CD14-positive monocyte (primary cell): ENCODE measurements around the gene GNG5. TPM values are rescaled to one million over a fixed set of nuclear protein-coding genes. Genes with fewer than 3 reads are reported as not detected.

ENCODE experiments used
- DNase-seq, 3 donors: peaks; one replicate each; pipeline ENCODE4 v3.0.0-alpha.2; 2011 to 2022
- H2AFZ ChIP-seq: 2 replicates; pipeline ENCODE4 v1.6.0; 2012; ENCODE audit warnings: mild to moderate bottlenecking, low read depth, low read length, inconsistent platforms; ENCODE audit not compliant: insufficient read depth, poor library complexity, severe bottlenecking
- H3K27ac ChIP-seq, 2 donors: 1 replicate in 1 of 2; 2 replicates in 1 of 2; pipeline ENCODE4 v1.5.1; 2012 to 2013; ENCODE audit warnings: low read length in 2 of 2, control low read depth in 1 of 2, inconsistent platforms in 1 of 2, low read depth in 1 of 2, mild to moderate bottlenecking in 1 of 2
- H3K27me3 ChIP-seq, 2 donors: one replicate each; pipeline versions ENCODE4 v1.6.0 to v1.6.1; 2011 to 2013; ENCODE audit warnings: low read length in 2 of 2; ENCODE audit not compliant: control insufficient read depth in 2 of 2, insufficient read depth in 2 of 2
- H3K36me3 ChIP-seq, 2 donors: replicated peaks in 1 of 2; 1 replicate in 1 of 2; 2 replicates in 1 of 2; pipeline versions ENCODE4 v1.5.1 to v1.6.1; 2012 to 2013; ENCODE audit warnings: low read length in 2 of 2, control low read depth in 1 of 2, inconsistent platforms in 1 of 2, mild to moderate bottlenecking in 1 of 2; ENCODE audit not compliant: insufficient read depth in 2 of 2, control insufficient read depth in 1 of 2
- H3K4me1 ChIP-seq, 2 donors: 1 replicate in 1 of 2; 2 replicates in 1 of 2; pipeline versions ENCODE4 v1.5.1 to v1.6.1; 2012 to 2013; ENCODE audit warnings: low read length in 2 of 2, control low read depth in 1 of 2, inconsistent platforms in 1 of 2, mild to moderate bottlenecking in 1 of 2, moderate library complexity in 1 of 2; ENCODE audit not compliant: insufficient read depth in 2 of 2, control insufficient read depth in 1 of 2
- H3K4me2 ChIP-seq: replicated peaks from 2 replicates; pipeline ENCODE3; 2012; ENCODE audit warnings: low read length, moderate library complexity, mild to moderate bottlenecking; ENCODE audit not compliant: poor library complexity, severe bottlenecking; ENCODE audit errors: extremely low read depth
- H3K4me3 ChIP-seq, 3 experiments: fragments of 200-600 bp in 1 of 3; sonication (generic) in 1 of 3; replicated peaks in 1 of 3; 1 replicate in 2 of 3; 2 replicates in 1 of 3; pipeline ENCODE4 v1.5.1; 2011 to 2013; ENCODE audit warnings: low read length in 3 of 3, mild to moderate bottlenecking in 3 of 3, control low read depth in 2 of 3, low read depth in 2 of 3, inconsistent platforms in 1 of 3, moderate library complexity in 1 of 3
- H3K79me2 ChIP-seq: 2 replicates; pipeline ENCODE4 v1.6.0; 2012; ENCODE audit warnings: mild to moderate bottlenecking, control low read depth, inconsistent platforms, low read length, moderate library complexity; ENCODE audit not compliant: insufficient read depth
- H3K9ac ChIP-seq: 2 replicates; pipeline ENCODE4 v1.6.0; 2017; ENCODE audit warnings: low read length, mild to moderate bottlenecking; ENCODE audit not compliant: insufficient read depth, poor library complexity, severe bottlenecking
- H3K9me3 ChIP-seq, 2 donors: replicated peaks in 1 of 2; 1 replicate in 1 of 2; 2 replicates in 1 of 2; pipeline versions ENCODE4 v1.5.1 to v1.6.1; 2012 to 2013; ENCODE audit warnings: low read length in 2 of 2, control low read depth in 1 of 2; ENCODE audit not compliant: control insufficient read depth in 1 of 2, insufficient read depth in 1 of 2
- H4K20me1 ChIP-seq: 2 replicates; pipeline ENCODE4 v1.6.0; 2012; ENCODE audit warnings: mild to moderate bottlenecking, low read length, control low read depth, moderate library complexity; ENCODE audit not compliant: insufficient read depth
- H3K27ac Mint-ChIP-seq, 7 donors: one replicate each; pipeline ENCODE4 v1.8.0; 2020; ENCODE audit warnings: mild to moderate bottlenecking in 7 of 7, mixed read lengths in 7 of 7, moderate library complexity in 6 of 7, inconsistent platforms in 2 of 7
- H3K27me3 Mint-ChIP-seq, 3 donors: one replicate each; pipeline ENCODE4 v1.8.0; 2021 to 2022; ENCODE audit warnings: low read depth in 3 of 3, mild to moderate bottlenecking in 3 of 3, mixed read lengths in 3 of 3, moderate library complexity in 3 of 3, inconsistent platforms in 1 of 3
- H3K36me3 Mint-ChIP-seq, 2 donors: one replicate each; pipeline ENCODE4 v1.8.0; 2020; ENCODE audit warnings: mixed read lengths in 2 of 2, inconsistent platforms in 1 of 2, mild to moderate bottlenecking in 1 of 2
- H3K4me1 Mint-ChIP-seq: one replicate; pipeline ENCODE4 v1.8.0; 2020; ENCODE audit warnings: mild to moderate bottlenecking, mixed read lengths
- H3K4me3 Mint-ChIP-seq, 2 donors: one replicate each; pipeline ENCODE4 v1.8.0; 2020; ENCODE audit warnings: mild to moderate bottlenecking in 2 of 2, mixed read lengths in 2 of 2, moderate library complexity in 1 of 2
- H3K9me3 Mint-ChIP-seq, 7 donors: one replicate each; pipeline ENCODE4 v1.8.0; 2020 to 2022; ENCODE audit warnings: mixed read lengths in 7 of 7, mild to moderate bottlenecking in 6 of 7, moderate library complexity in 6 of 7, inconsistent platforms in 2 of 7
- WGBS: methylation state at CpG from one replicate; pipeline ENCODE4 v1.1.5; 2013; ENCODE audit warnings: missing lambda C conversion rate; ENCODE audit not compliant: insufficient coverage; 5-methylcytosine and 5-hydroxymethylcytosine counted together
- intact Hi-C, 2 donors: fragments of 100-400 bp; cut with micrococcal nuclease; formaldehyde crosslinking; loops; one replicate each; pipeline versions ENCODE4 v1.15.0 to v1.15.1; 2023
- polyA plus RNA-seq, 3 donors: library from polyadenylated mRNA; depleted of rRNA in 1 of 3; unstranded in 2 of 3; stranded (reverse) in 1 of 3; fragments of 300-500 nt in 2 of 3; fragments of >200 nt in 1 of 3; fragmentation: Illumina TruSeq in 2 of 3; gene quantifications; 1 replicate in 2 of 3; 2 replicates in 1 of 3; pipeline ENCODE4 v1.2.3, GENCODE V29; 2012 to 2021
- TF ChIP-seq, protein P1 (sequence below): fragments of 200-600 bp; IDR thresholded peaks from one replicate; pipeline ENCODE4 v1.8.0; 2022; ENCODE audit warnings: antibody characterized with exemption, mild to moderate bottlenecking

GNG5 gene
- polyA plus RNA-seq, 3 donors: 135 to 555 (median 377) TPM

GRCh38 chr1:84525779-84526178, 19.4 kb upstream of the GNG5 start:
- H3K9me3 Mint-ChIP-seq: peaks cover 0 to 7% (median 4%) of the 10 kb centered on the region in 7 donors
- peaks cover 0 to 2% (median 0%) of the 10 kb centered on the region in 3 donors for H3K27me3 Mint-ChIP-seq
- H3K79me2 ChIP-seq: no peaks in the 10 kb centered on the region
- no peaks in the 10 kb centered on the region for H3K4me1 Mint-ChIP-seq
- no peak overlapping the region for H2AFZ ChIP-seq
- no peak overlapping the region for H3K27ac ChIP-seq
- H3K4me2 ChIP-seq: no peak overlapping the region
- intact Hi-C loops: no loop called here
- no peaks in the 10 kb centered on the region for H3K27me3 ChIP-seq
- H3K36me3 Mint-ChIP-seq: peaks cover 41 to 42% of the 10 kb centered on the region in 2 donors
- DNase-seq: no peak
- TF ChIP-seq, protein P1, sequence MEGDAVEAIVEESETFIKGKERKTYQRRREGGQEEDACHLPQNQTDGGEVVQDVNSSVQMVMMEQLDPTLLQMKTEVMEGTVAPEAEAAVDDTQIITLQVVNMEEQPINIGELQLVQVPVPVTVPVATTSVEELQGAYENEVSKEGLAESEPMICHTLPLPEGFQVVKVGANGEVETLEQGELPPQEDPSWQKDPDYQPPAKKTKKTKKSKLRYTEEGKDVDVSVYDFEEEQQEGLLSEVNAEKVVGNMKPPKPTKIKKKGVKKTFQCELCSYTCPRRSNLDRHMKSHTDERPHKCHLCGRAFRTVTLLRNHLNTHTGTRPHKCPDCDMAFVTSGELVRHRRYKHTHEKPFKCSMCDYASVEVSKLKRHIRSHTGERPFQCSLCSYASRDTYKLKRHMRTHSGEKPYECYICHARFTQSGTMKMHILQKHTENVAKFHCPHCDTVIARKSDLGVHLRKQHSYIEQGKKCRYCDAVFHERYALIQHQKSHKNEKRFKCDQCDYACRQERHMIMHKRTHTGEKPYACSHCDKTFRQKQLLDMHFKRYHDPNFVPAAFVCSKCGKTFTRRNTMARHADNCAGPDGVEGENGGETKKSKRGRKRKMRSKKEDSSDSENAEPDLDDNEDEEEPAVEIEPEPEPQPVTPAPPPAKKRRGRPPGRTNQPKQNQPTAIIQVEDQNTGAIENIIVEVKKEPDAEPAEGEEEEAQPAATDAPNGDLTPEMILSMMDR: no peak
- no peak overlapping the region for H3K4me3 Mint-ChIP-seq
- no peaks in the 10 kb centered on the region for H3K4me1 ChIP-seq
- H3K9ac ChIP-seq: no peak overlapping the region
- no CpG with 5 or more reads among the region's 1 CpG for WGBS
- H4K20me1 ChIP-seq: no peaks in the 10 kb centered on the region
- H3K27ac Mint-ChIP-seq: no peak overlapping the region
- peaks cover 11 to 26% of the 10 kb centered on the region in 2 donors for H3K36me3 ChIP-seq
- H3K4me3 ChIP-seq: no peak overlapping the region
- H3K9me3 ChIP-seq: no peaks in the 10 kb centered on the region

DNA sequence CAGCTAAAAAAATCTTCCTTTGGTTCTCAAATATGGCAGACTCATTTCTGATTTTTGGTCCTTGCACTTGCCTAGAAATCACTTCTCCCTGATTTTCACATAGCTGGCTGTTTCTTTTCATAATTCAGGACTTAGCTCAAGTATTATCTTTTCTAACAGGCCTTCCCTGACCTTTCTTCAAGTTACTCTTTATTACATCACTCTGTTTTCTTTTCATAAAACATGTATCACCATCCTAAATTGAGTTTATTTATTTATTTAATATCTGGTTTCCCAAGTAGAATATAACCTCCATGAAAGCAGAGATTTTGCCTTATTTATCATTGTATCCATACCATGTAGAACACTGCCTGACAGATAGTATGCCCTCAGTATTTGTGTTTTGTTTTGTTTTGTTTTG, 18.2 kb upstream of the GNG5 start:
- H3K27me3 ChIP-seq: no peaks in the 10 kb centered on the region
- no peak overlapping the region for H3K27ac Mint-ChIP-seq
- no peak overlapping the region for H3K9ac ChIP-seq
- H3K4me3 ChIP-seq: no peak overlapping the region
- H3K79me2 ChIP-seq: no peaks in the 10 kb centered on the region
- no peak overlapping the region for H3K4me3 Mint-ChIP-seq
- peaks cover 0 to 2% (median 0%) of the 10 kb centered on the region in 3 donors for H3K27me3 Mint-ChIP-seq
- H3K9me3 ChIP-seq: no peaks in the 10 kb centered on the region
- DNase-seq: no peak
- peaks cover 10 to 20% of the 10 kb centered on the region in 2 donors for H3K36me3 ChIP-seq
- intact Hi-C loops: no loop called here
- H3K4me1 Mint-ChIP-seq: no peaks in the 10 kb centered on the region
- peaks cover 31 to 39% of the 10 kb centered on the region in 2 donors for H3K36me3 Mint-ChIP-seq
- TF ChIP-seq, protein P1: no peak
- H3K4me2 ChIP-seq: no peak overlapping the region
- no peaks in the 10 kb centered on the region for H4K20me1 ChIP-seq
- peaks cover 0 to 7% (median 4%) of the 10 kb centered on the region in 7 donors for H3K9me3 Mint-ChIP-seq
- H2AFZ ChIP-seq: no peak overlapping the region
- H3K27ac ChIP-seq: no peak overlapping the region
- H3K4me1 ChIP-seq: no peaks in the 10 kb centered on the region
